ENCODE results near the gene GCN1.

Gene GCN1

GRCh38 chr12:120139958-120140357, 54.6 kb downstream of the GCN1 start:
- H3K4me2 ChIP-seq = no peak overlapping the region

GRCh38 chr12:120138366-120138765, 56.1 kb downstream of the GCN1 start:
- peaks cover 39% of the 10 kb centered on the region for H3K4me1 ChIP-seq (ENCODE audit: low read depth, poor library complexity, severe bottlenecking)
- H3K27ac ChIP-seq = no peak overlapping the region
- no peak overlapping the region for H3K4me3 ChIP-seq (IDR thresholded peaks at IDR 0.05; ENCODE audit: insufficient read depth, low read depth, low read length)

More at GRCh38 chr12:120139958-120140357, 54.6 kb downstream of the GCN1 start:
- H3K4me1 ChIP-seq (ENCODE audit: low read depth, poor library complexity, severe bottlenecking) = peaks cover 23% of the 10 kb centered on the region
- H3K27ac ChIP-seq = no peak overlapping the region
- TF ChIP-seq CTCF (conservative IDR thresholded peaks at IDR 0.05; ENCODE audit: low read depth, low read length) = no peak
- H3K79me2 ChIP-seq (ENCODE audit: insufficient read depth, low read depth) = no peaks in the 10 kb centered on the region
- H3K9ac ChIP-seq = no peak overlapping the region
- no peaks in the 10 kb centered on the region for H3K36me3 ChIP-seq (ENCODE audit: insufficient read depth)
- H2AFZ ChIP-seq (ENCODE audit: low read depth) = no peak overlapping the region
- no peak overlapping the region for H3K4me3 ChIP-seq (IDR thresholded peaks at IDR 0.05; ENCODE audit: insufficient read depth, low read depth, low read length)
- H4K20me1 ChIP-seq (ENCODE audit: insufficient read depth) = no peaks in the 10 kb centered on the region
- no peaks in the 10 kb centered on the region for H3K27me3 ChIP-seq (ENCODE audit: insufficient read depth, low read depth)

GRCh38 chr12:120137833-120138232, 56.7 kb downstream of the GCN1 start:
- Histone ChIP-seq H3K9ac (no peak overlapping the region), H3K4me3 (IDR thresholded peaks at IDR 0.05; ENCODE audit: insufficient read depth, low read depth, low read length) (no peak overlapping the region), H3K36me3 (ENCODE audit: insufficient read depth) (no peaks in the 10 kb centered on the region), H3K4me2 (no peak overlapping the region), H4K20me1 (ENCODE audit: insufficient read depth) (no peaks in the 10 kb centered on the region), H3K27me3 (ENCODE audit: insufficient read depth, low read depth) (no peaks in the 10 kb centered on the region), H3K79me2 (ENCODE audit: insufficient read depth, low read depth) (no peaks in the 10 kb centered on the region), H3K27ac (no peak overlapping the region), H2AFZ (ENCODE audit: low read depth) (no peak overlapping the region), H3K4me1 (ENCODE audit: low read depth, poor library complexity, severe bottlenecking) (peaks cover 45% of the 10 kb centered on the region)
- no peak for TF ChIP-seq CTCF (conservative IDR thresholded peaks at IDR 0.05; ENCODE audit: low read depth, low read length)

More at GRCh38 chr12:120138366-120138765, 56.1 kb downstream of the GCN1 start:
- no peak overlapping the region for H3K4me2 ChIP-seq
- H2AFZ ChIP-seq (ENCODE audit: low read depth) = no peak overlapping the region
- no peaks in the 10 kb centered on the region for H3K79me2 ChIP-seq (ENCODE audit: insufficient read depth, low read depth)
- H3K9ac ChIP-seq = no peak overlapping the region
- no peaks in the 10 kb centered on the region for H3K36me3 ChIP-seq (ENCODE audit: insufficient read depth)
- no peaks in the 10 kb centered on the region for H3K27me3 ChIP-seq (ENCODE audit: insufficient read depth, low read depth)
- TF ChIP-seq CTCF (conservative IDR thresholded peaks at IDR 0.05; ENCODE audit: low read depth, low read length) = no peak
- no peaks in the 10 kb centered on the region for H4K20me1 ChIP-seq (ENCODE audit: insufficient read depth)

GRCh38 chr12:120136093-120136770, 58.3 kb downstream of the GCN1 start:
- H3K4me1 ChIP-seq (ENCODE audit: low read depth, poor library complexity, severe bottlenecking) = peaks cover 61% of the 10 kb centered on the region
- H3K4me2 ChIP-seq = no peak overlapping the region
- no peaks in the 10 kb centered on the region for H3K27me3 ChIP-seq (ENCODE audit: insufficient read depth, low read depth)
- no peaks in the 10 kb centered on the region for H4K20me1 ChIP-seq (ENCODE audit: insufficient read depth)
- H3K27ac ChIP-seq = no peak overlapping the region
- H3K9ac ChIP-seq = no peak overlapping the region
- no peak overlapping the region for H2AFZ ChIP-seq (ENCODE audit: low read depth)
- no peaks in the 10 kb centered on the region for H3K36me3 ChIP-seq (ENCODE audit: insufficient read depth)
- TF ChIP-seq CTCF (conservative IDR thresholded peaks at IDR 0.05; ENCODE audit: low read depth, low read length) = no peak
- no peak overlapping the region for H3K4me3 ChIP-seq (IDR thresholded peaks at IDR 0.05; ENCODE audit: insufficient read depth, low read depth, low read length)
- H3K79me2 ChIP-seq (ENCODE audit: insufficient read depth, low read depth) = no peaks in the 10 kb centered on the region

Data from KMS-11 (cell line).